ENCODE measurements around the gene KCTD19. TPM values are rescaled to one million over a fixed set of nuclear protein-coding genes. Genes with fewer than 3 reads are reported as not detected.

KCTD19 gene
- total RNA-seq, 2 donors from 2014 or later, result 1.2 to 1.3 TPM

DNA sequence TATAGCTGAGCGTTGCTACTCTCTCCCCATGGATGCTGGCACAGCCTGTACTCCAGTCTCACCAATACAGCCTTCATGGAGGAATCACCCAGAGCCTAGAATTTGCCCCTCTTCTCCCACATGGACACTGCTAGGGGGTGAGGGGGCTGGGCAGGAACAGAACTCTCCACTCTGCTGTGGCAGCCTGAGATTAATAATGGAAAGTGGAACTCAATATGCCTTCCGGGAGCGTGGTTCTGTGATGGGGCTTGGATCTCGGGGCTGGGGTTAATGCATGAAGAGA is 76.6 kb downstream of the KCTD19 start:
- WGBS, 2 experiments (ENCODE audit: insufficient coverage in 1 of 2, insufficient read length in 1 of 2), result 73 to 95% methylated on average over 3 to 4 of the region's 4 CpGs
- Histone ChIP-seq H3K4me1 (ENCODE audit: control insufficient read depth, insufficient read depth, low read length) (peaks cover 5% of the 10 kb centered on the region), H3K9me3 (ENCODE audit: control insufficient read depth, low read length) (no peaks in the 10 kb centered on the region), H3K36me3 (ENCODE audit: control insufficient read depth, insufficient read depth, low read length) (peaks cover 22% of the 10 kb centered on the region), H3K9ac (ENCODE audit: extremely low read depth, low read length, poor library complexity, severe bottlenecking) (peak overlapping the region; percentile 55), H3K27me3 (ENCODE audit: control insufficient read depth, insufficient read depth, low read length, poor library complexity, severe bottlenecking) (no peaks in the 10 kb centered on the region), H3K27ac (ENCODE audit: low read depth, low read length) (no peak overlapping the region), H3K4me3 (ENCODE audit: low read length) (peak overlapping the region; percentile 89)
- TF ChIP-seq, protein P1, sequence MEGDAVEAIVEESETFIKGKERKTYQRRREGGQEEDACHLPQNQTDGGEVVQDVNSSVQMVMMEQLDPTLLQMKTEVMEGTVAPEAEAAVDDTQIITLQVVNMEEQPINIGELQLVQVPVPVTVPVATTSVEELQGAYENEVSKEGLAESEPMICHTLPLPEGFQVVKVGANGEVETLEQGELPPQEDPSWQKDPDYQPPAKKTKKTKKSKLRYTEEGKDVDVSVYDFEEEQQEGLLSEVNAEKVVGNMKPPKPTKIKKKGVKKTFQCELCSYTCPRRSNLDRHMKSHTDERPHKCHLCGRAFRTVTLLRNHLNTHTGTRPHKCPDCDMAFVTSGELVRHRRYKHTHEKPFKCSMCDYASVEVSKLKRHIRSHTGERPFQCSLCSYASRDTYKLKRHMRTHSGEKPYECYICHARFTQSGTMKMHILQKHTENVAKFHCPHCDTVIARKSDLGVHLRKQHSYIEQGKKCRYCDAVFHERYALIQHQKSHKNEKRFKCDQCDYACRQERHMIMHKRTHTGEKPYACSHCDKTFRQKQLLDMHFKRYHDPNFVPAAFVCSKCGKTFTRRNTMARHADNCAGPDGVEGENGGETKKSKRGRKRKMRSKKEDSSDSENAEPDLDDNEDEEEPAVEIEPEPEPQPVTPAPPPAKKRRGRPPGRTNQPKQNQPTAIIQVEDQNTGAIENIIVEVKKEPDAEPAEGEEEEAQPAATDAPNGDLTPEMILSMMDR (conservative IDR thresholded peaks at IDR 0.05), result no peak
- no peak overlapping the region for H3K27ac Mint-ChIP-seq
- H3K4me3 Mint-ChIP-seq, result peak overlapping the region; percentile 86
- no peaks in the 10 kb centered on the region for H3K9me3 Mint-ChIP-seq
- H3K27me3 Mint-ChIP-seq (ENCODE audit: insufficient read depth), result peaks cover 27% of the 10 kb centered on the region
- DNase-seq, result no peak
- H3K4me1 Mint-ChIP-seq, result peaks cover 23% of the 10 kb centered on the region
- H3K36me3 Mint-ChIP-seq (ENCODE audit: low read depth), result no peaks in the 10 kb centered on the region

DNA sequence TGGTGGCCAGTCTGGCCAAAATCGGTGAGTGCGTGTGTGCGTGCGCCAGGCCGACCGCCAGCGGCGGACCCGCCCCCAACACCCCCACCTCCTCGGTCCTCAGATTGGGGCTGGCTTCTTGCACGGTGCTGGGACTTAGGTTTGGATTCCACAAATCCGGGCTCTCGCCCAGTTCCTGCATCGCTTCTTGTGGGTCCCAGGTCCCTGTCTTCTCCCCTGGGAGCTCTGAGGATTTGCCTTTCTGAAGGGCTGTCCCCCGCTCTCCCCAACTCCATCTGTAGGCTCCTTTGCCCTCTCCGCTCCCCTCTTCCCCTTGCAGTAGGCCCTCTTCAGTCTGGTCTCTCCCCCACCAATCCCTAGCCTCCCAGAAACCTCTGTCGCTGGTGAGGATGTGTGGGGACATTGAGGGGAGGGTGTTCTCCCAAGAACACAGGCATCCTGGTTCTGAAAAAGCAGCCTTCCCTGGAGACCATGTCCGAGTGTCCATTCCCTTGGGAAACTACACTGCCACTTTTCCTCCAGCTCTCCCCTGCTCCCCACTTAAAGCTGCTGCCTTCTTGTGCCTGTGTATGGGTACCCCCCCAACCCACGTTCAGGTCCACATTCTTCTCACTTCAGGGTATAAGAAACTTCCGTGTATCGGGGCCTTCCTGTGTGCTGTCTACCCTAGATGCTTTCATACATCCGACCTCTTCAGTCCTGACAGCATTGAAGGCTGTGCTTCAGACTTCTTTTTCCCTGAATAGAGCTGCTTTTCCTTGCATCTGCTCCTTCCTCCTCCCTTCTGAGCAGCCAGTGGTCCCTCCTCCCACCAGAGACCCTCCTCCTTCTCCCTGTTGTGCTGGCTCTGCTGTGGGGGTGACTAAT is 77.1 kb downstream of the KCTD19 start:
- Mint-ChIP-seq H3K4me1 (peaks cover 24% of the 10 kb centered on the region), H3K4me3 (peak overlapping the region; percentile 86), H3K36me3 (ENCODE audit: low read depth) (no peaks in the 10 kb centered on the region), H3K27me3 (ENCODE audit: insufficient read depth) (peaks cover 27% of the 10 kb centered on the region), H3K9me3 (no peaks in the 10 kb centered on the region), H3K27ac (no peak overlapping the region)
- Histone ChIP-seq H3K36me3 (ENCODE audit: control insufficient read depth, insufficient read depth, low read length) (peaks cover 22% of the 10 kb centered on the region), H3K9ac (ENCODE audit: extremely low read depth, low read length, poor library complexity, severe bottlenecking) (peak overlapping the region; percentile 55), H3K9me3 (ENCODE audit: control insufficient read depth, low read length) (no peaks in the 10 kb centered on the region), H3K27me3 (ENCODE audit: control insufficient read depth, insufficient read depth, low read length, poor library complexity, severe bottlenecking) (no peaks in the 10 kb centered on the region), H3K27ac (ENCODE audit: low read depth, low read length) (no peak overlapping the region), H3K4me1 (ENCODE audit: control insufficient read depth, insufficient read depth, low read length) (peaks cover 10% of the 10 kb centered on the region), H3K4me3 (ENCODE audit: low read length) (peak overlapping the region; percentile 89)
- 20% methylated on average over 16 to 22 of the region's 22 CpGs for WGBS, 2 experiments (ENCODE audit: insufficient coverage in 1 of 2, insufficient read length in 1 of 2)
- no peak for DNase-seq
- TF ChIP-seq, protein P1 (conservative IDR thresholded peaks at IDR 0.05), result no peak

DNA sequence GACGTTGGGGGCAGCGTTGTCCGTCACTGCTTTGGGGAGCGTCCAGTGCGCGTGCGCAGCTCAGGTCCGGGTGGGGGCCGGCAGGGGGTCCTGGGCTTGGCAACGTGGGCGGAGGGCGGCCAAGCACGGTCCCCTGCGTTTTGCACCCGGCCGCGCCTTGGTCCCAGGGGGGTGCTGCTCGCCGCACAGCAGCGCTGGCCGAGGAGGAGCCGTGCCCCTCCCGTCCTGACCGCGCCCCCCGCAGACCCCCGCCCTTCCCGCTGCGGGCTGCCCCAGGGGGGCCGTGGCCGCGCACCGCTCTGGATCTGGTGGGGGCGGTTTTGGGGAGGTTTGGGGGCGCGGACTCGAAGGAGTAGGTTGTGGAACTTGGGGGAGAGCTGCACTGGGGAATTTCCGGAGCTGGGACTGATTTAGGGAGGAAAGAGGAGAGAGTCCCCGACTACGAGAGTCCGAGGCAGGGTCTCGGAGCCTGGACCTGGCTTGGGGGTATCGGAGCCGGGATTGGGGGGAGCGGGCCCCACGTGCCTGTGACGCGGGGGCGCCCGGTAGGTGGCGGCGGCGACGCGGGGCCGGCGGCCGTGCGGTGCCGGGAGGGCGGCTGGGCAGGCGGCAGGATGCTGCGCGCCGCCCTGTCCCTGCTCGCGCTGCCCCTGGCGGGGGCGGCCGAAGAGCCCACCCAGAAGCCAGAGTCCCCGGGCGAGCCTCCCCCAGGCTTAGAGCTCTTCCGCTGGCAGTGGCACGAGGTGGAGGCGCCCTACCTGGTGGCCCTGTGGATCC is 78.0 kb downstream of the KCTD19 start, which contains the start of gene SLC9A5:
Gene SLC9A5 (plus strand): TSS at position 579 of the 777 bp plus-strand sequence. CDS start 36 bp downstream, at position 615.
- Mint-ChIP-seq H3K36me3 (ENCODE audit: low read depth) (no peaks in the 10 kb centered on the region), H3K27ac (peak within 1 kb of the TSS; percentile 27), H3K9me3 (no peaks in the 10 kb centered on the region), H3K4me3 (peak within 1 kb of the TSS; percentile 86), H3K27me3 (ENCODE audit: insufficient read depth) (peaks cover 27% of the 10 kb centered on the region), H3K4me1 (peaks cover 24% of the 10 kb centered on the region)
- Histone ChIP-seq H3K27ac (ENCODE audit: low read depth, low read length) (no peak within 1 kb of the TSS), H3K36me3 (ENCODE audit: control insufficient read depth, insufficient read depth, low read length) (peaks cover 24% of the 10 kb centered on the region), H3K4me3 (ENCODE audit: low read length) (peak within 1 kb of the TSS; percentile 89), H3K9ac (ENCODE audit: extremely low read depth, low read length, poor library complexity, severe bottlenecking) (peak within 1 kb of the TSS; percentile 55), H3K9me3 (ENCODE audit: control insufficient read depth, low read length) (no peaks in the 10 kb centered on the region), H3K27me3 (ENCODE audit: control insufficient read depth, insufficient read depth, low read length, poor library complexity, severe bottlenecking) (no peaks in the 10 kb centered on the region), H3K4me1 (ENCODE audit: control insufficient read depth, insufficient read depth, low read length) (peaks cover 17% of the 10 kb centered on the region)
- WGBS, 2 experiments (ENCODE audit: insufficient coverage in 1 of 2, insufficient read length in 1 of 2), result 0 to 1% methylated on average over 20 to 75 of the region's 75 CpGs
- TF ChIP-seq, protein P1 (conservative IDR thresholded peaks at IDR 0.05), result peak; percentile 54
- peak; percentile 81 for DNase-seq

Measured in endodermal cell (in vitro differentiated cells).